Midbrain (tissue), 1 donor: ENCODE measurements around the gene TP53TG3D.
"Not testable (repeated sequence)": the region's sequence is repeated elsewhere in the genome, so short reads cannot be mapped to it uniquely, and the experiment has no call there.

ENCODE experiments used
- DNase-seq: peaks from one replicate; lab custom pipeline; 2025; lab: John Stamatoyannopoulos, UW

TP53TG3D gene

GRCh38 chr16:32252986-32253385 is at the start of gene TP53TG3D:
TSS of gene TP53TG3D (plus strand) at chr16:32253286. CDS start at chr16:32253354, 68 bp downstream.
- not testable (repeated sequence) for DNase-seq

DNA sequence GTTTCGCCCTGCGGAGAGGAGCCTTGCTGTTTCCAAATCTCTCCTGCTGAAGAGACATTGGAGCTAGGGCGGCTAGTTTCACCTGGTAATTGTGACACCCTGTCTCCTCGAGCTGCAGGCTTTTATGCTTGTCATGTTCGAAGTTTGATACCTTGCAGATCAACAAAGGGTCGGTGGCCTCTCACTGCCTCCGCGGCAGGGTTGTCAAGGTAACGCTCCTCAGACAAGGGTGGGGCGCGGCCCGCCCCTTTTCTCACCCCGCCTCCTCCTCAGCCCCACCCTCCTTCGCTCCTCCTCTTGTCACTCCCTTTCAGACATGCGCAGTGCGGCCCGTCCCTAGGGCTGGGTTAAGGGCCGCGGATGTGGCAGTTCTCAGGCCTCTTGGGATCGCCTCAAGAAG is 421 bp downstream of the TP53TG3D start:
- DNase-seq, result not testable (repeated sequence)

DNA sequence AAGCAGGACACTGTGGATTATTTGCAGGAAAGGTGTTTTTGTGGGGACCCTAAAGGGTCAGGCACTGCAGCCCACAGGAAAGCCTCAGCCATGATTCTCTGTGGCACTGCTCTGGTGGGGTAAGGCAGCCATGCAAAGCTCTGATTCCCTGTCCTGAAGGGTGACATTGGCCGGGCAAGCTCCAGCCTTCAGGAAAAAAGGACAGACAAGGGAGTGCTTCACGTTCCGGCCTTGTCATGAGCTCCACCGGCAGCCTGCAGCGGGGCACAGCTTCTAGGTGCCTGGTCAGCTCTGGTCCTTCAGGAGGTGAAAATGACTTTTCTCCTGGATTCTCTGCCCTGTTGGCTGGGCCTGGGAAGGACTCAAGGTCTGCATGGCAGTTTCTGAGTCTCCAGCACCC is 8.4 kb downstream of the TP53TG3D start:
- DNase-seq, result not testable (repeated sequence)

DNA sequence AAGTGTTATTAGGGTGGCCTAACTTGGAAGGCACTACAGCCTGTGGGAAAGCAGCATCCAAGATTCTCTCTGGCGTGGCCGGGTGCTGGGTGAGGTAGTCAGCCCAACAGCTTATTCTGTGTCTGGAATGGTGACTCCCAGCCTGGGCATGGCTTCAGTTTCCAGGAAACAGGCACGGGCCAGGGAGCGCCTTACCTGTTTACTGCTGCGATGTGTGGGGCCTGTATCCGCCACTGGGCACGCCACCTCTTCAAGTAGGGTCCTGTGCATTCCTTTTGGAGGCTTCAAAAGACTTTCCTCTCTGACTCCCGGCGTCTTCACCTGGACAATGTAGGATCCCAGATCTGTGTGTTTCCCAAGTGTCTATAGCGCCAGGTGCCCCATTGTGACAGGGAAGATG is 10.5 kb downstream of the TP53TG3D start:
- not testable (repeated sequence) for DNase-seq

GRCh38 chr16:32281910-32282309 is 28.8 kb downstream of the TP53TG3D start:
- not testable (repeated sequence) for DNase-seq

DNA sequence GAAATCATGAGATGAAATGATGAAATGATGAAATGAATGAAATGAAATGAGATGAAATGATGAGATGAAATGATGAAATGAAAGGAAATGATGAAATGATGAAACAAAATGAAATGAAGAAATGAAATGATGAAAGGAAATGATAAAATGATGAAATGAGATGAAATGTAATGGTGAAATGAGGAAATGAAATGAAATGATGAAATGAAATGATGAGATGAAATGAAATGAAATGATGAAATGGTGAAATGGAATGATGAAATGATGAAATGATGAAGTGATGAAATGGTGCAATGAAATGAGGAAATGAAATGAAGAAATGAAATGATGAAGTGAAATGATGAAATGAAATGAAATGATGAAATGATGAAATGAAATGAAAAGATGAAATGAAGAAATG is 29.9 kb downstream of the TP53TG3D start:
- DNase-seq, result not testable (repeated sequence)

GRCh38 chr16:32283917-32284495 is 30.9 kb downstream of the TP53TG3D start:
- DNase-seq, result not testable (repeated sequence)

GRCh38 chr16:32284800-32285796 is 32.0 kb downstream of the TP53TG3D start:
- DNase-seq, result not testable (repeated sequence)

DNA sequence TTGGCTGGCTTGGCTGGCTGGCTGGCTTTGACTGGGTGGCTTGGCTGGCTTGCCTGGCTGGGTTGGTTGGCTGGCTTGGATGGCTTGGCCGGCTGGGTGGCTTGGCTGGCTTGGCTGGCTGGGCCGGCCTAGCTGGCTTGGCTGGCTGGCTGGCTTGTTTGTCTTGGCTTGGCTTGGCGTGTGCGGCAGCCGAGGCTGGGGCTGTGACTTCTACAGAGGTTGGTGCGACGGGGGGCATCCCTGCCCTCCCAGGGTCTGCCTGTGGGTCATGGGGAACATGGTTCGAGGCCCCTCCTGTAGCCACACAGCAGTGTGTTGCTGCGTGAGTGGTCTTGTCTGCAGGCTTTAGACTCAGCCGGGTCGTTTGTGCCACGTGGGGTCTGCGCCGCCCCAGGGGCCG is 33.1 kb downstream of the TP53TG3D start:
- DNase-seq, result not testable (repeated sequence)

DNA sequence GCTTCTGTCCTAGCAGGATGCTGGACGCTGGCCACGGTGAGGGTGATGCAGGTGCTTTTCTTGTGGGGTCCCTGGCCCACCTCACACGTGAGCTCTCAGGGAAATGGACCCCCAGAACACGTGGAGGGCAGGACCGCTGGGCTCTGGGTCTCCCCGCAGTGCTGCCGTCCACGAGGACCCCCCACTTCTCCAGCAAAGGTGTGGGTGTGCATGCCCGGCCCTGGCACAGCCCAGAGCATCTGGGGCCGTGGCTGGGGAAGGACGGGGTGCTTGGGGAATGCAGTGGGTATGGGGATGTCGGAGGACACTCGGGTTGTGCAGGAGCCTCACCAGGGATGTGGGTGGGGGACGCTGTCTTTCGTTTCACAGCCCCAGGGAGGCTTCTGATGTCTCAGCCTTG is 34.7 kb downstream of the TP53TG3D start:
- DNase-seq, result not testable (repeated sequence)

GRCh38 chr16:32289197-32289596 is 36.1 kb downstream of the TP53TG3D start:
- DNase-seq, result not testable (repeated sequence)

- not testable (repeated sequence) for DNase-seq
Measured at GRCh38 chr16:32302776-32303175, 49.7 kb downstream of the TP53TG3D start.
